Esophagus squamous epithelium (tissue), 5 donors: ENCODE measurements around the gene RAP1A. TPM values are rescaled to one million over a fixed set of nuclear protein-coding genes. Genes with fewer than 3 reads are reported as not detected.
A peak's percentile ranks its signal among the peaks of the same experiment; 100 is the strongest.

Experiments used
- DNase-seq: peaks from one replicate; lab custom pipeline; 2025; lab: John Stamatoyannopoulos, UW
- H3K27ac ChIP-seq, 4 donors: fragments of 200-600 bp; sonication (generic); one replicate each; pipeline ENCODE4 v1.5.1; 2016 to 2019; ENCODE audit warnings: mild to moderate bottlenecking in 1 of 4
- H3K27me3 ChIP-seq, 4 donors: fragments of 200-600 bp; sonication (generic); 1 replicate in 3 of 4; 2 replicates in 1 of 4; pipeline versions ENCODE4 v1.5.1 to v1.6.0; 2017 to 2021; ENCODE audit warnings: antibody characterized with exemption in 1 of 4
- H3K36me3 ChIP-seq, 3 donors: fragments of 200-600 bp; sonication (generic); one replicate each; pipeline ENCODE4 v1.5.1; 2016 to 2019
- H3K4me1 ChIP-seq, 3 donors: fragments of 200-600 bp; sonication (generic); one replicate each; pipeline ENCODE4 v1.5.1; 2017 to 2019
- H3K4me3 ChIP-seq, 4 donors: fragments of 200-600 bp; sonication (generic); 1 replicate in 3 of 4; 2 replicates in 1 of 4; pipeline ENCODE4 v1.5.1; 2016 to 2019; ENCODE audit warnings: mild to moderate bottlenecking in 2 of 4, moderate library complexity in 1 of 4
- H3K9me3 ChIP-seq, 3 donors: fragments of 200-600 bp; sonication (generic); one replicate each; pipeline ENCODE4 v1.5.1; 2016 to 2019
- CTCF ChIP-seq, 6 experiments: fragments of 450-650 bp in 4 of 6; fragments of 200-600 bp in 2 of 6; sonication (generic) in 2 of 6; IDR thresholded peaks; one replicate each; pipeline ENCODE4 v1.5.1; 2016 to 2019; ENCODE audit warnings: antibody characterized with exemption in 6 of 6, mild to moderate bottlenecking in 4 of 6, moderate library complexity in 4 of 6
- POLR2A ChIP-seq, 4 donors: fragments of 450-650 bp; IDR thresholded peaks; one replicate each; pipeline ENCODE4 v1.6.1; 2017; ENCODE audit warnings: antibody characterized with exemption in 4 of 4, mild to moderate bottlenecking in 4 of 4, moderate library complexity in 3 of 4
- WGBS, 2 donors: methylation state at CpG; one replicate each; pipeline ENCODE4 v1.1.5; 2018; 5-methylcytosine and 5-hydroxymethylcytosine counted together
- intact Hi-C: fragments of 100-400 bp; cut with DNase I; formaldehyde crosslinking; loops from one replicate; pipeline ENCODE4 v1.15.0; 2022
- total RNA-seq, 4 donors: library from RNA; depleted of rRNA; stranded (reverse); fragments of >200 nt; gene quantifications; one replicate each; pipeline ENCODE4 v1.1.0, GENCODE V29; 2016
- donor health status: DM: yes; HTN: yes; CAD: no.

The RAP1A gene
- total RNA-seq, 4 donors from 2014 or later: 24.3 to 111 (median 43.3) TPM

- intact Hi-C loops: no loop called here
- 87 to 95% methylated on average over 3 to 5 of the region's 5 CpGs for whole genome bisulfite sequencing, 2 donors
Observed at GRCh38 chr1:111702504-111703050, 83.0 kb downstream of the RAP1A start.

GRCh38 chr1:111704240-111704639 is 84.7 kb downstream of the RAP1A start:
- intact Hi-C loops: no loop called here
- H3K4me3 ChIP-seq: no peak overlapping the region
- H3K27ac ChIP-seq: no peak overlapping the region
- TF ChIP-seq CTCF (IDR thresholded peaks at IDR 0.05): no peak
- no peak for TF ChIP-seq POLR2A (IDR thresholded peaks at IDR 0.05)
- WGBS, 2 donors: 65 to 77% methylated on average over 2 of the region's 2 CpGs
- DNase-seq: no peak
- no peaks in the 10 kb centered on the region for H3K27me3 ChIP-seq
- peaks cover 12 to 100% (median 13%) of the 10 kb centered on the region in 3 donors for H3K36me3 ChIP-seq
- H3K4me1 ChIP-seq: peaks cover 0 to 9% (median 0%) of the 10 kb centered on the region in 3 donors
- H3K9me3 ChIP-seq: no peaks in the 10 kb centered on the region

More at GRCh38 chr1:111702504-111703050, 83.0 kb downstream of the RAP1A start:
- H3K4me1 ChIP-seq: peaks cover 0 to 9% (median 0%) of the 10 kb centered on the region in 3 donors
- no peak overlapping the region for H3K27ac ChIP-seq
- no peak for DNase-seq
- no peaks in the 10 kb centered on the region for H3K9me3 ChIP-seq
- no peaks in the 10 kb centered on the region for H3K27me3 ChIP-seq
- TF ChIP-seq CTCF (IDR thresholded peaks at IDR 0.05): no peak
- TF ChIP-seq POLR2A (IDR thresholded peaks at IDR 0.05): no peak
- H3K36me3 ChIP-seq: peaks cover 13 to 100% (median 21%) of the 10 kb centered on the region in 3 donors
- no peak overlapping the region for H3K4me3 ChIP-seq

- H3K27ac ChIP-seq: no peak overlapping the region
- peaks cover 6 to 100% (median 11%) of the 10 kb centered on the region in 3 donors for H3K36me3 ChIP-seq
- no peaks in the 10 kb centered on the region for H3K9me3 ChIP-seq
- no peak for TF ChIP-seq POLR2A (IDR thresholded peaks at IDR 0.05)
- no peak for TF ChIP-seq CTCF (IDR thresholded peaks at IDR 0.05)
- peaks cover 0 to 9% (median 0%) of the 10 kb centered on the region in 3 donors for H3K4me1 ChIP-seq
- H3K4me3 ChIP-seq: no peak overlapping the region
- no peak for DNase-seq
- no peaks in the 10 kb centered on the region for H3K27me3 ChIP-seq
- intact Hi-C loops: no loop called here
Observed at GRCh38 chr1:111704776-111705175, 85.2 kb downstream of the RAP1A start.

- peaks cover 0 to 100% (median 3%) of the 10 kb centered on the region in 3 donors for H3K36me3 ChIP-seq
- no peak overlapping the region for H3K4me3 ChIP-seq
- no peak for DNase-seq
- no peak for TF ChIP-seq POLR2A (IDR thresholded peaks at IDR 0.05)
- no peak for TF ChIP-seq CTCF (IDR thresholded peaks at IDR 0.05)
- H3K4me1 ChIP-seq: peaks cover 0 to 9% (median 0%) of the 10 kb centered on the region in 3 donors
- no peaks in the 10 kb centered on the region for H3K9me3 ChIP-seq
- intact Hi-C loops: no loop called here
- H3K27me3 ChIP-seq: no peaks in the 10 kb centered on the region
- peak overlapping the region in 1 of 4 donors; percentile 18 for H3K27ac ChIP-seq
- 70 to 75% methylated on average over 3 of the region's 3 CpGs for WGBS, 2 donors
Observed at GRCh38 chr1:111705841-111706240, 86.3 kb downstream of the RAP1A start.

- Histone ChIP-seq H3K27ac (peak overlapping the region in 2 of 4 donors; percentile 17 to 42), H3K4me1 (peaks cover 0 to 9% (median 0%) of the 10 kb centered on the region in 3 donors), H3K36me3 (peaks cover 0 to 100% (median 0%) of the 10 kb centered on the region in 3 donors), H3K9me3 (no peaks in the 10 kb centered on the region), H3K4me3 (no peak overlapping the region), H3K27me3 (no peaks in the 10 kb centered on the region)
- intact Hi-C loops: no loop called here
- WGBS, 2 donors: 54 to 55% methylated on average over 2 of the region's 2 CpGs
- no peak for DNase-seq
- no peak for TF ChIP-seq CTCF (IDR thresholded peaks at IDR 0.05)
- no peak for TF ChIP-seq POLR2A (IDR thresholded peaks at IDR 0.05)
Observed at GRCh38 chr1:111706921-111707320, 87.3 kb downstream of the RAP1A start.
